ENCODE measurements around the gene EMP1. TPM values are rescaled to one million over a fixed set of nuclear protein-coding genes. Genes with fewer than 3 reads are reported as not detected.

The EMP1 gene
- total and polyA plus RNA-seq, 2 of the 8 experiments (the other 6 are each of a cell fraction or from before 2014, with no cell fraction given): 0.17 to 0.65 TPM

DNA sequence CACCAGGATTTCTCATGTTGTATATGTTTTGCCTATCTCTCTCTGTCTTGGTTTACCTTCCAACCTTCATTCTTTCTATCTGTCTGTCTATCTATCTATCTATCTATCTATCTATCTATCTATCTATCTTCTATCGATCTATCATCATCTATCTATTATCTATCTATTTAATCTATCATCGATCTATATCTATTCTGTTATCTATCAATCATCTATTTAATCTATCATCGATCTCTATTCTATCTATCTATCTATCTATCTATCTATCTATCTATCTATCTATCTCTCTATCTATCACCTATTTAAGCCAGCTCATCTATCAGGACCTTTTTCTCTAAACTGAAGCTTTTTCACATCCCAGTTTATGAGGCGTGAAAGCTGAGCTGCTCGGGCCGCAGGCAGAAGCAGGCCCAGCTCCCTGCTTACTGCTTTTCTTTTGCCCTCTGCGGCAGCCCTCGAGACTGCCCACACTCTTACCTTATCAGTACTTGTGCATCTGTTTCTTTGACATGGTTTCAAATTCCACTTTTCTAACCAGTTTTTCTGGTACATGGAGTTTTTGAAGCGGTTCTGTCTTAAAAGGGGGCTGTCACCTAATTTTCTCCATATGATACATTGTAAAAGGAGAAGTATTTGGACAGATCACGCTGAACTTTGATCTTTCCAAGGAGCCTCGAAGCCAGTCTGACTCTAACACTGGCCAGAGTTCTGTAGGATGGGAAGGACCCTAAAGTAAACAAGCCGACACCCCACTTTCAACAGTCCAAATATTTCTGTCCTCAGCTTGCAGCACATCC is 48.6 kb upstream of the EMP1 start:
- H2BK20ac ChIP-seq (ENCODE audit: low read length): no peak overlapping the region
- no peaks in the 10 kb centered on the region for H4K20me1 ChIP-seq (replicated peaks in 1 of 2; ENCODE audit: control insufficient read depth in 1 of 2, insufficient read depth in 2 of 2, low read length in 2 of 2)
- H3K79me2 ChIP-seq (ENCODE audit: control insufficient read depth in 1 of 2, insufficient read depth in 2 of 2, low read length in 2 of 2): no peaks in the 10 kb centered on the region
- no peak overlapping the region for H2AK5ac ChIP-seq (ENCODE audit: low read depth, low read length)
- no peaks in the 10 kb centered on the region for H3K79me1 ChIP-seq (ENCODE audit: low read depth, low read length)
- no peak overlapping the region for H2AFZ ChIP-seq (ENCODE audit: low read length)
- no peak overlapping the region for H4K5ac ChIP-seq (ENCODE audit: insufficient read length, low read depth, low read length)
- FAIRE-seq (no peak), DNase-seq (ENCODE audit: low read depth in 1 of 2, low spot score in 2 of 2) (no peak)
- H3K23me2 ChIP-seq (ENCODE audit: low read depth, low read length): no peaks in the 10 kb centered on the region
- ChIA-PET POLR2A (ENCODE audit: partially characterized antibody) (no interaction called here), CTCF (ENCODE audit: partially characterized antibody) (interaction anchor here (0.7 to 1.8 kb wide), 6 partner anchors 12 to 49 kb away, joined by 3 to 7 read pairs (median 3); no protein-coding TSS in a partner anchor)
- WGBS, 2 experiments (ENCODE audit: extremely low coverage in 1 of 2, insufficient coverage in 1 of 2, insufficient read length in 1 of 2, insufficient replicate concordance in 2 of 2, low coverage in 1 of 2, low lambda C conversion rate in 2 of 2, missing lambda C conversion rate in 1 of 2): 87 to 100% methylated on average over 3 to 12 of the region's 12 CpGs
- no peak overlapping the region for H3K4me3 ChIP-seq (ENCODE audit: extremely low read depth in 1 of 4, insufficient read depth in 2 of 4, low read depth in 3 of 4, low read length in 4 of 4)
- no peak overlapping the region for H3K27ac ChIP-seq (ENCODE audit: low read depth, low read length)
- H3K4me1 ChIP-seq (replicated peaks in 1 of 4; ENCODE audit: control insufficient read depth in 3 of 4, insufficient read depth in 4 of 4, low read length in 3 of 4): peaks cover 0 to under 1% (median 0%) of the 10 kb centered on the region in 4 experiments; a peak in 1 of 7 replicates
- H3K18ac ChIP-seq (ENCODE audit: extremely low read depth, low read length): no peak overlapping the region
- H3K36me3 ChIP-seq (ENCODE audit: control insufficient read depth in 2 of 4, insufficient read depth in 4 of 4, low read length in 3 of 4): no peaks in the 10 kb centered on the region
- no peak overlapping the region for H2BK12ac ChIP-seq (ENCODE audit: low read depth, low read length)
- no peak overlapping the region for H4K91ac ChIP-seq (replicated peaks; ENCODE audit: insufficient read length, low read length)
- H3K56ac ChIP-seq (replicated peaks; ENCODE audit: insufficient read length, low read depth, low read length): no peak overlapping the region
- H3K27me3 ChIP-seq (replicated peaks in 1 of 4; ENCODE audit: control insufficient read depth in 3 of 4, extremely low read depth in 1 of 4, insufficient read depth in 3 of 4, low read length in 3 of 4): no peaks in the 10 kb centered on the region
- H2BK5ac ChIP-seq (ENCODE audit: low read depth, low read length): no peak overlapping the region
- H3K14ac ChIP-seq (ENCODE audit: insufficient read length): no peak overlapping the region
- no peak overlapping the region for H4K8ac ChIP-seq (ENCODE audit: extremely low read depth, insufficient read depth, low read length)
- H3K9me3 ChIP-seq (ENCODE audit: insufficient read depth in 2 of 2, low read depth in 1 of 2, low read length in 1 of 2): no peaks in the 10 kb centered on the region
- H2BK15ac ChIP-seq (ENCODE audit: low read length): no peak overlapping the region
- no peak overlapping the region for H3K23ac ChIP-seq (ENCODE audit: insufficient read length)
- no peak overlapping the region for H2BK120ac ChIP-seq (replicated peaks; ENCODE audit: low read depth, low read length)
- H3K4ac ChIP-seq (replicated peaks; ENCODE audit: insufficient read length, low read depth, low read length): no peak overlapping the region
- no peak overlapping the region for H3K9ac ChIP-seq (replicated peaks in 1 of 4; ENCODE audit: extremely low read depth in 1 of 4, low read depth in 3 of 4, low read length in 3 of 4)
- no peak overlapping the region for H3K4me2 ChIP-seq (ENCODE audit: insufficient read depth in 1 of 2, low read depth in 2 of 2, low read length in 2 of 2)
- TF ChIP-seq HDAC2 (IDR thresholded peaks at IDR 0.05; ENCODE audit: borderline replicate concordance in 1 of 2, low read depth in 2 of 2, low read length in 2 of 2) (no peak), GABPA (IDR thresholded peaks at IDR 0.05; ENCODE audit: borderline replicate concordance, insufficient read depth, low read length) (no peak), SIX5 (IDR thresholded peaks at IDR 0.05; ENCODE audit: low read depth, low read length) (no peak), JUND (IDR thresholded peaks at IDR 0.05; ENCODE audit: low read length) (no peak), RBBP5 (IDR thresholded peaks at IDR 0.05; ENCODE audit: borderline replicate concordance, low read depth, low read length) (no peak), RXRA (IDR thresholded peaks at IDR 0.05; ENCODE audit: insufficient read depth, low read depth, low read length) (no peak), RFX5 (IDR thresholded peaks at IDR 0.05; ENCODE audit: borderline replicate concordance, low read depth, low read length) (no peak), CBX5 (IDR thresholded peaks at IDR 0.05; ENCODE audit: low read depth, low read length) (no peak), SIN3A (conservative IDR thresholded peaks at IDR 0.05 in 1 of 2, IDR thresholded peaks at IDR 0.05 in 1 of 2; ENCODE audit: low read depth in 1 of 2, low read length in 2 of 2) (no peak), SP1 (IDR thresholded peaks at IDR 0.05; ENCODE audit: low read depth, low read length) (no peak), BACH1 (IDR thresholded peaks at IDR 0.05; ENCODE audit: low read length) (no peak)
- TF ChIP-seq, protein P1, sequence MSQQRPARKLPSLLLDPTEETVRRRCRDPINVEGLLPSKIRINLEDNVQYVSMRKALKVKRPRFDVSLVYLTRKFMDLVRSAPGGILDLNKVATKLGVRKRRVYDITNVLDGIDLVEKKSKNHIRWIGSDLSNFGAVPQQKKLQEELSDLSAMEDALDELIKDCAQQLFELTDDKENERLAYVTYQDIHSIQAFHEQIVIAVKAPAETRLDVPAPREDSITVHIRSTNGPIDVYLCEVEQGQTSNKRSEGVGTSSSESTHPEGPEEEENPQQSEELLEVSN (IDR thresholded peaks at IDR 0.05): no peak

Measured in H1 (cell line).